Cardiac muscle cell (in vitro differentiated cells and primary cell): Measurements from ENCODE around the gene PFDN1. TPM values are rescaled to one million over a fixed set of nuclear protein-coding genes. Genes with fewer than 3 reads are reported as not detected.

Source experiments
- DNase-seq, 2 donors: peaks; one replicate each; pipeline versions ENCODE4 v3.0.0 to v3.0.0-alpha.2; 2010 to 2017; ENCODE audit warnings: low read depth in 1 of 2, low spot score in 1 of 2
- H3K27ac ChIP-seq: fragments of 200-600 bp; sonication (generic); 2 replicates; pipeline ENCODE4 v1.5.1; 2016
- H3K27me3 ChIP-seq: fragments of 200-600 bp; sonication (generic); 2 replicates; pipeline ENCODE4 v1.6.0; 2016; ENCODE audit warnings: control low read depth
- H3K36me3 ChIP-seq: fragments of 200-600 bp; sonication (generic); 2 replicates; pipeline ENCODE4 v1.5.1; 2016; ENCODE audit warnings: control low read depth
- H3K4me1 ChIP-seq: fragments of 200-600 bp; sonication (generic); 2 replicates; pipeline ENCODE4 v1.8.1; 2017; ENCODE audit warnings: low read depth, mild to moderate bottlenecking, mixed run types
- H3K4me3 ChIP-seq: fragments of 200-600 bp; sonication (generic); 2 replicates; pipeline ENCODE4 v1.5.1; 2016; ENCODE audit warnings: mild to moderate bottlenecking
- H3K9me3 ChIP-seq: fragments of 200-600 bp; sonication (generic); 2 replicates; pipeline ENCODE4 v1.5.1; 2017; ENCODE audit warnings: low read depth, mild to moderate bottlenecking, control low read depth
- CTCF ChIP-seq: IDR thresholded peaks from 2 replicates; pipeline ENCODE4 v1.5.1; 2012; ENCODE audit warnings: low read depth, mild to moderate bottlenecking, low read length
- polyA plus RNA-seq: library from polyadenylated mRNA; unstranded; fragments of >200 nt; fragmentation: Nextera tagmentation; extraction: Ambion mirVana; gene quantifications from 2 replicates; pipeline ENCODE4 v1.2.1, GENCODE V29; 2016
- total RNA-seq: library from RNA; depleted of rRNA; stranded (reverse); fragments of >200 nt; gene quantifications from 2 replicates; pipeline ENCODE4 v1.2.3, GENCODE V29; 2016

The PFDN1 gene
- total and polyA plus RNA-seq, 2 experiments from 2014 or later: 129 to 139 TPM

DNA sequence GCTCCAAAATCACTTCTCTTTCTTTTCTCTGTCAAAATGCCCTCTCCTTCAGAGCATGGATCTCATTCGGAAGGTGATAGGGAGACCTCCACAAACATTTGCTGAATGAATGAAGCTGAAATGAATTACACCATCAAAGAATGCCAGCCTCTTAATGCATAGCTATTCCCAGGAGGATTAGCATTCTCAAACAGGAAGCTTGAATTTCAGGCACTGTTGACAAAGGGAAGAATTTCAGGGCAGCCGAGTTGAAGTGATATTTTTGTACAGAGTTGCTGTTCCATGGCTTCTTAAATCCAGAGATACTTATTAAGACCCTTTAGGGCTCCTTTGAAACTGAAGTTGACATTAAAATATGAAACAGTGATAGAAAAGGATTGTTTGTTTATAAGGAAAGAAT, 24.7 kb upstream of the PFDN1 start:
- TF ChIP-seq CTCF: no peak
- Histone ChIP-seq H3K4me3 (no peak overlapping the region), H3K4me1 (peaks cover 16% of the 10 kb centered on the region), H3K9me3 (no peaks in the 10 kb centered on the region), H3K27ac (peak overlapping the region; percentile 64), H3K27me3 (no peaks in the 10 kb centered on the region), H3K36me3 (no peaks in the 10 kb centered on the region)
- DNase-seq: peak in 1 of 2 donors; percentile 75

- no peak overlapping the region for H3K27ac ChIP-seq
- H3K4me3 ChIP-seq: no peak overlapping the region
- no peaks in the 10 kb centered on the region for H3K36me3 ChIP-seq
- TF ChIP-seq CTCF: no peak
- no peak for DNase-seq
- H3K9me3 ChIP-seq: no peaks in the 10 kb centered on the region
- peaks cover 16% of the 10 kb centered on the region for H3K4me1 ChIP-seq
- no peaks in the 10 kb centered on the region for H3K27me3 ChIP-seq
Measured at GRCh38 chr5:140325486-140325885, 22.6 kb upstream of the PFDN1 start.

DNA sequence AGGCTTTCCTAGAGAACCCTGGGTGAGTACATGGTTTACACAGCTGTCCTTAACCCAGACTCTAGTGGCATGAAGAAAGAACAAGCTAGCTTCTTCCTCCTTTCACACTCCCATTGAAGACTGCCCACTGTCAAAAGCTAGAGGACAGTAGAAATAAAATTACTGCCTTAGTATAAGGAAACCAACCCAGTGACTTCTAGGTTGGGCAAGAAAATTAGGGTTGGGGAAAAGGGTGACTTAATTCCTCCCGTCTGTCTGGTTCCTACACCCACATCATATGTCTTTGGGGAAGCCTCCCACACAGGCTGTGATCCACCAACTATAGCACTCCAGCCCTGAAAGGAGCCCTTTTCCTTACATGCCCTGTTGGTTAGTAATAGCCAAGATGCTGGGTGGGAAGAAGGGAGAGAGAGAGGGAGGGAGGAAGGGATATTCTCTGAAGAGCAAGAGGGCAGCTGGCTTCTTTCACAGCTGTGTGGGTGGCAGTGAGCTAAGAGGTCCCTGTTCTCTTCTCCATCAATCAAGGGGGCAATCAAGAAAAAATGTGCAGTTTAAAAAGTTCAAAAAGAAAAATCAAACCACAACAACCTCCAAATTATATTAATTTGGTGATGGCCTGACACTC, 21.8 kb upstream of the PFDN1 start:
- Histone ChIP-seq H3K27me3 (no peaks in the 10 kb centered on the region), H3K27ac (no peak overlapping the region), H3K4me3 (no peak overlapping the region), H3K4me1 (peaks cover 16% of the 10 kb centered on the region), H3K9me3 (no peaks in the 10 kb centered on the region), H3K36me3 (no peaks in the 10 kb centered on the region)
- DNase-seq: peak in 1 of 2 donors; percentile 82
- no peak for TF ChIP-seq CTCF

GRCh38 chr5:140324041-140324600, 21.2 kb upstream of the PFDN1 start:
- no peak for TF ChIP-seq CTCF
- Histone ChIP-seq H3K4me3 (no peak overlapping the region), H3K27me3 (no peaks in the 10 kb centered on the region), H3K36me3 (no peaks in the 10 kb centered on the region), H3K4me1 (peaks cover 16% of the 10 kb centered on the region), H3K27ac (no peak overlapping the region), H3K9me3 (no peaks in the 10 kb centered on the region)
- no peak for DNase-seq

DNA sequence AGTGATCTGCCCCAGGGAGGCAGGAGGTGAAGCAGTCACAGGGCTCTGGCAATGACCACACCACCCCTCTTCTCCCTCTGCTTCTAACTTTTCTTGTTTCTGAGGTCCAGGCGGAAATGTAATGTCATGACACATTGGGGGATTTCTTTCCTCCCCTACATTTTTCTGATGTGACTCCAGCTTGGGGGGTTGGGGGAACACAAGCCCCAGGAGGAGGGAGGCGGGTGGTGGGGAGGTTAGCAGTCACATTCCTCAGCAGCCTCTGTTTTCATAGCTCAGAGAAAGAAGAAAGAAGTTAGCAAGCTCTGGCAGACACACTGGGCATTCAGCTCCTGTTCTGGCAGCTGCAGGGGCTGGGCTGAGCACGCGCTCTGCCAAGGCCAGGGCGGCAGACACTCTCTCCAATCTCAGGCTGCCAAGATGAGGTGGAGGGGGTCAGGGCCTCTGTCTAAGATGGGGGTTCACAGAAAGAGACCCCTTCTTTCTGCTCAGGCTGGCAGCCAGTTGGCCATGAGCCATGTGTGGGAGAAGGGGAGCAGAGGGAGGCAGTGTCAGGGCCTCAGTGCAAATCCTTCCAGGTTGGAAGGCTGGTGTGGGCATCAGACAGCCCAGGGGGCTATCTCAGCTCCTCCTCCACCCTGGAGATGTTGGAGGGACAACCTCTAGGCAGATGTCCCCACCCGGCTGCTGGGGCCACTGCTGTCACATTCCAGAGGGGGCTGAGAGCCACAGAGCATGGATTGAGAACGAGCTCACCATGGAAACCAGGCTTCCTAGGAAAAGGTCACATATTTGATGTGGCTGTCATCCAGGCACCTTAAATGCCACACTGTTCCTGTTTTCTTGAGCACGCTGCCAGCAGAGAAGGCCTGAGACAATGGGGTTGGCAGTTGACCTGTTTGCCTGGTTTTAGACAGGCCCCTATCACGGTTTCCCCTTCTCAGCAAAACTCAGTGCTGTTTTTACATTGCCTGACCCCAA, 20.1 kb upstream of the PFDN1 start:
- Histone ChIP-seq H3K4me3 (no peak overlapping the region), H3K27ac (no peak overlapping the region), H3K36me3 (no peaks in the 10 kb centered on the region), H3K4me1 (peaks cover 12% of the 10 kb centered on the region), H3K27me3 (no peaks in the 10 kb centered on the region), H3K9me3 (no peaks in the 10 kb centered on the region)
- DNase-seq: peak in 1 of 2 donors; percentile 95
- no peak for TF ChIP-seq CTCF
